GM18858 (cell line): ENCODE data around the gene VPS37B.

Experiments
- ATAC-seq: cut with Tn5 transposase; IDR thresholded peaks from one replicate; pipeline ENCODE4 v1.9.1; 2021; ENCODE audit not compliant: unreplicated experiment

The VPS37B gene

GRCh38 chr12:122855071-122855829 lies 40.7 kb downstream of the VPS37B start:
- no peak for ATAC-seq

GRCh38 chr12:122854554-122854953 lies 41.4 kb downstream of the VPS37B start:
- ATAC-seq: no peak

GRCh38 chr12:122853582-122854245 lies 42.2 kb downstream of the VPS37B start:
- no peak for ATAC-seq

GRCh38 chr12:122852336-122853275 lies 43.3 kb downstream of the VPS37B start:
- no peak for ATAC-seq

GRCh38 chr12:122851820-122852219 lies 44.1 kb downstream of the VPS37B start:
- ATAC-seq: no peak

- no peak for ATAC-seq
These were observed 45.1 kb downstream of the VPS37B start for GRCh38 chr12:122850695-122851350.

- no peak for ATAC-seq
These were observed 45.9 kb downstream of the VPS37B start for GRCh38 chr12:122850048-122850445.

GRCh38 chr12:122849352-122850047 lies 46.4 kb downstream of the VPS37B start:
- ATAC-seq: no peak

GRCh38 chr12:122848471-122849351 lies 47.2 kb downstream of the VPS37B start:
- ATAC-seq: no peak

- no peak for ATAC-seq
These were observed 48.0 kb downstream of the VPS37B start for GRCh38 chr12:122847921-122848421.

GRCh38 chr12:122847516-122847836 lies 48.4 kb downstream of the VPS37B start:
- ATAC-seq: no peak

GRCh38 chr12:122846622-122847515 lies 49.1 kb downstream of the VPS37B start:
- no peak for ATAC-seq

- ATAC-seq: no peak
These were observed 49.9 kb downstream of the VPS37B start for GRCh38 chr12:122845865-122846621.

GRCh38 chr12:122845041-122845864 lies 50.7 kb downstream of the VPS37B start:
- no peak for ATAC-seq

- no peak for ATAC-seq
These were observed 51.5 kb downstream of the VPS37B start for GRCh38 chr12:122844366-122844971.

GRCh38 chr12:122843455-122843854 lies 52.5 kb downstream of the VPS37B start:
- no peak for ATAC-seq
